LNCaP clone FGC (cell line): ENCODE results near the gene ZNF132.

Source experiments
- DNase-seq: peaks from one replicate; pipeline ENCODE4 v3.0.0-alpha.2; 2011; ENCODE audit warnings: low read depth
- H3K4me3 ChIP-seq: 2 replicates; pipeline ENCODE4 v1.5.1; 2011; ENCODE audit warnings: mild to moderate bottlenecking, low read depth, low read length, control low read depth
- CTCF ChIP-seq: IDR thresholded peaks from 2 replicates; pipeline ENCODE4 v1.5.1; 2012; ENCODE audit warnings: mild to moderate bottlenecking; ENCODE audit not compliant: control insufficient read depth, insufficient read depth; ENCODE audit errors: extremely low read depth

The ZNF132 gene

GRCh38 chr19:58398545-58398944 is 41.4 kb downstream of the ZNF132 start:
- no peak for DNase-seq
- no peak for TF ChIP-seq CTCF
- no peak overlapping the region for H3K4me3 ChIP-seq

- DNase-seq = no peak
- H3K4me3 ChIP-seq = no peak overlapping the region
- no peak for TF ChIP-seq CTCF
Measured at GRCh38 chr19:58398087-58398486, 41.9 kb downstream of the ZNF132 start.

- H3K4me3 ChIP-seq = no peak overlapping the region
- TF ChIP-seq CTCF = no peak
- DNase-seq = no peak
Measured at GRCh38 chr19:58397533-58398037, 42.4 kb downstream of the ZNF132 start.

GRCh38 chr19:58396691-58397532 is 43.0 kb downstream of the ZNF132 start:
- H3K4me3 ChIP-seq = no peak overlapping the region
- no peak for DNase-seq
- no peak for TF ChIP-seq CTCF

GRCh38 chr19:58395979-58396627 is 43.9 kb downstream of the ZNF132 start:
- DNase-seq = no peak
- no peak for TF ChIP-seq CTCF
- peak overlapping the region; percentile 56 for H3K4me3 ChIP-seq

GRCh38 chr19:58395220-58395978 is 44.6 kb downstream of the ZNF132 start, which contains the start of gene RNF225:
Gene RNF225, plus strand, starts transcription at chr19:58395656. Its CDS starts 434 bp downstream, at chr19:58396090.
- TF ChIP-seq CTCF = no peak
- H3K4me3 ChIP-seq = peak within 1 kb of the TSS; percentile 56
- peak; percentile 77 for DNase-seq
